H9 (cell line): ENCODE measurements around the gene RDH14. TPM values are rescaled to one million over a fixed set of nuclear protein-coding genes. Genes with fewer than 3 reads are reported as not detected.

Experiments used
- DNase-seq: peaks from one replicate; pipeline ENCODE4 v3.0.0-alpha.2; 2017
- H2AFZ ChIP-seq: one replicate; pipeline ENCODE4 v1.6.1; 2013; ENCODE audit warnings: mild to moderate bottlenecking, low read length, control low read depth, moderate library complexity
- H2AK5ac ChIP-seq: 2 replicates; pipeline ENCODE4 v1.6.1; 2013; ENCODE audit warnings: low read length, control low read depth, mixed read lengths; ENCODE audit not compliant: insufficient read length
- H2BK120ac ChIP-seq: one replicate; pipeline ENCODE4 v1.6.1; 2013; ENCODE audit warnings: low read depth, mild to moderate bottlenecking, low read length, control low read depth, inconsistent platforms; ENCODE audit not compliant: poor library complexity, severe bottlenecking
- H2BK12ac ChIP-seq: 2 replicates; pipeline ENCODE4 v1.6.1; 2013; ENCODE audit warnings: low read length, control low read depth, mixed read lengths, low read depth; ENCODE audit not compliant: insufficient read length
- H2BK15ac ChIP-seq: 2 replicates; pipeline ENCODE4 v1.6.1; 2013; ENCODE audit warnings: low read depth, low read length, control low read depth
- H2BK20ac ChIP-seq: one replicate; pipeline ENCODE4 v1.6.1; 2013; ENCODE audit warnings: low read depth, mild to moderate bottlenecking, low read length, control low read depth, inconsistent platforms; ENCODE audit not compliant: poor library complexity, severe bottlenecking
- H2BK5ac ChIP-seq: 2 replicates; pipeline ENCODE4 v1.6.1; 2013; ENCODE audit warnings: low read length, control low read depth, mixed read lengths; ENCODE audit not compliant: insufficient read length
- H3K14ac ChIP-seq: 2 replicates; pipeline ENCODE4 v1.6.1; 2013; ENCODE audit warnings: low read length, control low read depth; ENCODE audit not compliant: insufficient read depth
- H3K18ac ChIP-seq: 2 replicates; pipeline ENCODE4 v1.6.1; 2013; ENCODE audit warnings: low read depth, mild to moderate bottlenecking, mixed read lengths, low read length, control low read depth; ENCODE audit not compliant: insufficient read length
- H3K23ac ChIP-seq: 2 replicates; pipeline ENCODE4 v1.6.1; 2013; ENCODE audit warnings: low read length, control low read depth, mixed read lengths, low read depth; ENCODE audit not compliant: insufficient read length
- H3K23me2 ChIP-seq: 2 replicates; pipeline ENCODE4 v1.6.1; 2013; ENCODE audit warnings: low read depth, mild to moderate bottlenecking, mixed read lengths, low read length, control low read depth; ENCODE audit not compliant: insufficient read length, poor library complexity, severe bottlenecking
- H3K27ac ChIP-seq: 2 replicates; pipeline ENCODE4 v1.5.1; 2013; ENCODE audit warnings: low read length, control low read depth, mixed read lengths, low read depth; ENCODE audit not compliant: insufficient read length
- H3K27me3 ChIP-seq: 2 replicates; pipeline ENCODE4 v1.6.1; 2013; ENCODE audit warnings: low read length, control low read depth, inconsistent platforms; ENCODE audit not compliant: insufficient read depth
- H3K4ac ChIP-seq: 2 replicates; pipeline ENCODE4 v1.6.1; 2013; ENCODE audit warnings: low read depth, mild to moderate bottlenecking, control low read depth, inconsistent platforms, low read length, moderate library complexity
- H3K4me1 ChIP-seq: 2 replicates; pipeline ENCODE4 v1.6.1; 2013; ENCODE audit warnings: low read length, control low read depth, inconsistent platforms; ENCODE audit not compliant: insufficient read depth
- H3K4me2 ChIP-seq: 2 replicates; pipeline ENCODE4 v1.6.1; 2013; ENCODE audit warnings: low read length, control low read depth, mixed read lengths; ENCODE audit not compliant: insufficient read length, insufficient read depth
- H3K56ac ChIP-seq: 2 replicates; pipeline ENCODE4 v1.6.1; 2013; ENCODE audit warnings: low read depth, mild to moderate bottlenecking, mixed read lengths, low read length, control low read depth; ENCODE audit not compliant: insufficient read length
- H3K79me1 ChIP-seq: 2 replicates; pipeline ENCODE4 v1.6.1; 2013; ENCODE audit warnings: low read depth, mild to moderate bottlenecking, moderate library complexity, low read length, control low read depth, inconsistent platforms; ENCODE audit not compliant: insufficient read depth, poor library complexity, severe bottlenecking
- H3K79me2 ChIP-seq: 2 replicates; pipeline ENCODE4 v1.6.1; 2013; ENCODE audit warnings: low read length, control low read depth, inconsistent platforms; ENCODE audit not compliant: insufficient read depth
- H3K9ac ChIP-seq: 2 replicates; pipeline ENCODE4 v1.6.1; 2013; ENCODE audit warnings: low read length, control low read depth, mixed read lengths; ENCODE audit not compliant: insufficient read length; ENCODE audit errors: extremely low read depth
- H3K9me3 ChIP-seq: one replicate; pipeline ENCODE4 v1.6.1; 2013; ENCODE audit warnings: low read depth, low read length, inconsistent platforms; ENCODE audit not compliant: control insufficient read depth
- H3T11ph ChIP-seq: one replicate; pipeline ENCODE4 v1.6.1; 2013; ENCODE audit warnings: mild to moderate bottlenecking, low read length, control low read depth, inconsistent platforms
- H4K20me1 ChIP-seq: one replicate; pipeline ENCODE4 v1.6.1; 2013; ENCODE audit not compliant: control insufficient read depth, insufficient read length, insufficient read depth
- H4K5ac ChIP-seq: 2 replicates; pipeline ENCODE4 v1.6.1; 2013; ENCODE audit warnings: low read depth, mild to moderate bottlenecking, mixed read lengths, low read length, control low read depth; ENCODE audit not compliant: insufficient read length
- H4K8ac ChIP-seq: replicated peaks from 2 replicates; pipeline ENCODE4 v1.6.1; 2013; ENCODE audit warnings: low read length, control low read depth, mixed read lengths, low read depth; ENCODE audit not compliant: insufficient read length
- H4K91ac ChIP-seq: 2 replicates; pipeline ENCODE4 v1.6.1; 2013; ENCODE audit warnings: low read depth, mild to moderate bottlenecking, moderate library complexity, mixed read lengths, low read length, control low read depth; ENCODE audit not compliant: insufficient read length
- H3K27ac Mint-ChIP-seq, 3 experiments: 2 replicates in 2 of 3; 3 replicates in 1 of 3; pipeline ENCODE4 v1.8.0; 2020 to 2021; ENCODE audit warnings: mixed read lengths in 3 of 3, mild to moderate bottlenecking in 1 of 3, moderate library complexity in 1 of 3
- H3K27me3 Mint-ChIP-seq: 2 replicates; pipeline ENCODE4 v1.8.0; 2021; ENCODE audit warnings: low read depth, mild to moderate bottlenecking, moderate library complexity, mixed read lengths
- H3K36me3 Mint-ChIP-seq, 3 experiments: 2 replicates in 2 of 3; 3 replicates in 1 of 3; pipeline ENCODE4 v1.8.0; 2020 to 2021; ENCODE audit warnings: low read depth in 3 of 3, mixed read lengths in 3 of 3; ENCODE audit not compliant: insufficient read depth in 1 of 3
- H3K4me1 Mint-ChIP-seq, 2 experiments: 2 replicates each; pipeline ENCODE4 v1.8.0; 2020; ENCODE audit warnings: mixed read lengths in 2 of 2
- H3K4me3 Mint-ChIP-seq, 2 experiments: 2 replicates in 1 of 2; 3 replicates in 1 of 2; pipeline ENCODE4 v1.8.0; 2020 to 2021; ENCODE audit warnings: mild to moderate bottlenecking in 2 of 2, mixed read lengths in 2 of 2, moderate library complexity in 1 of 2
- H3K9me3 Mint-ChIP-seq, 2 experiments: 2 replicates in 1 of 2; 3 replicates in 1 of 2; pipeline ENCODE4 v1.8.0; 2020; ENCODE audit warnings: mild to moderate bottlenecking in 2 of 2, mixed read lengths in 2 of 2, moderate library complexity in 1 of 2
- WGBS: extraction: QIAGEN DNeasy Blood & Tissue Kit; methylation state at CpG from one replicate; pipeline ENCODE4 v1.1.7; 2013; ENCODE audit warnings: missing lambda C conversion rate, low lambda C conversion rate, mixed read lengths; ENCODE audit not compliant: insufficient read length; ENCODE audit errors: extremely low coverage; 5-methylcytosine and 5-hydroxymethylcytosine counted together
- total RNA-seq: library from RNA; stranded (reverse); gene quantifications from 2 replicates; pipeline ENCODE4 v1.2.1, GENCODE V29; 2021
- TF ChIP-seq, protein P1 (sequence below): fragments of 200-600 bp; sonication (generic); conservative IDR thresholded peaks from 3 replicates; pipeline ENCODE4 v1.8.0; 2021; ENCODE audit warnings: antibody characterized with exemption, mild to moderate bottlenecking

Gene RDH14
- total RNA-seq, 1 experiment from 2014 or later = 25.5 TPM

DNA sequence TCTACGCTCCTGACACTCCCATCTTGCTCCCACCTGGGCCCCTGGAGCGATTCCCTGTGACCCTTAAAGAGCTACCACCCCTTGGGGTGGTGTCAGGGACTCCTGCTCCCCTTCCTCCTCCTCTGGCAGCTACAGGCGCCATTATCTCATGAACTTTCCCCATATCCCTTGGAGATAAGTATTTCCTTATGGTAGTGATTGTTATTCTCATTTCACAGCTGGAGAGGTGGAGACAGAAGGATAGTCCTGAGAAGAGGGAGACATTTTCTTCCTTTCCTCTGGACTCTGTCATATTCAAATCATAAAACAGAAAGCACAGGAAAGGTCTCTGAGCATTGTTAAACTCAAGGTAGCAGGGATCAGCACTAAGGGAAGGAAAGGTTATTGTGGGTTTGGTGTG, 34.6 kb downstream of the RDH14 start:
- no CpG with 5 or more reads among the region's 3 CpGs for WGBS
- Histone ChIP-seq H4K5ac (no peak overlapping the region), H3K23me2 (no peaks in the 10 kb centered on the region), H3K79me2 (no peaks in the 10 kb centered on the region), H3K9me3 (no peaks in the 10 kb centered on the region), H3K4me1 (no peaks in the 10 kb centered on the region), H2AK5ac (no peak overlapping the region), H3K4me2 (no peak overlapping the region), H4K91ac (no peak overlapping the region), H2BK5ac (no peak overlapping the region), H2BK120ac (no peak overlapping the region), H3K18ac (no peak overlapping the region), H3K9ac (no peak overlapping the region), H3K4ac (no peak overlapping the region), H4K20me1 (no peaks in the 10 kb centered on the region), H3T11ph (no peak overlapping the region), H4K8ac (no peak overlapping the region), H3K27me3 (no peaks in the 10 kb centered on the region), H3K79me1 (no peaks in the 10 kb centered on the region), H3K23ac (no peak overlapping the region), H2BK20ac (no peak overlapping the region), H2BK12ac (no peak overlapping the region), H3K56ac (no peak overlapping the region), H2AFZ (no peak overlapping the region), H3K27ac (no peak overlapping the region), H3K14ac (no peak overlapping the region), H2BK15ac (no peak overlapping the region)
- H3K4me3 Mint-ChIP-seq = no peak overlapping the region
- no peaks in the 10 kb centered on the region for H3K9me3 Mint-ChIP-seq
- H3K27ac Mint-ChIP-seq = no peak overlapping the region
- H3K27me3 Mint-ChIP-seq = no peaks in the 10 kb centered on the region
- TF ChIP-seq, protein P1, sequence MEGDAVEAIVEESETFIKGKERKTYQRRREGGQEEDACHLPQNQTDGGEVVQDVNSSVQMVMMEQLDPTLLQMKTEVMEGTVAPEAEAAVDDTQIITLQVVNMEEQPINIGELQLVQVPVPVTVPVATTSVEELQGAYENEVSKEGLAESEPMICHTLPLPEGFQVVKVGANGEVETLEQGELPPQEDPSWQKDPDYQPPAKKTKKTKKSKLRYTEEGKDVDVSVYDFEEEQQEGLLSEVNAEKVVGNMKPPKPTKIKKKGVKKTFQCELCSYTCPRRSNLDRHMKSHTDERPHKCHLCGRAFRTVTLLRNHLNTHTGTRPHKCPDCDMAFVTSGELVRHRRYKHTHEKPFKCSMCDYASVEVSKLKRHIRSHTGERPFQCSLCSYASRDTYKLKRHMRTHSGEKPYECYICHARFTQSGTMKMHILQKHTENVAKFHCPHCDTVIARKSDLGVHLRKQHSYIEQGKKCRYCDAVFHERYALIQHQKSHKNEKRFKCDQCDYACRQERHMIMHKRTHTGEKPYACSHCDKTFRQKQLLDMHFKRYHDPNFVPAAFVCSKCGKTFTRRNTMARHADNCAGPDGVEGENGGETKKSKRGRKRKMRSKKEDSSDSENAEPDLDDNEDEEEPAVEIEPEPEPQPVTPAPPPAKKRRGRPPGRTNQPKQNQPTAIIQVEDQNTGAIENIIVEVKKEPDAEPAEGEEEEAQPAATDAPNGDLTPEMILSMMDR = no peak
- peaks cover 3 to 10% of the 10 kb centered on the region in 2 experiments; a peak in 3 of 4 replicates for H3K4me1 Mint-ChIP-seq
- DNase-seq = no peak
- no peaks in the 10 kb centered on the region for H3K36me3 Mint-ChIP-seq
